Measurements from ENCODE around the gene IDI2. TPM values are rescaled to one million over a fixed set of nuclear protein-coding genes. Genes with fewer than 3 reads are reported as not detected.

IDI2 gene
- total RNA-seq, 2 experiments from 2014 or later, result not detected

- Mint-ChIP-seq H3K36me3 (peaks cover 33% of the 10 kb centered on the region), H3K27ac (no peak overlapping the region), H3K27me3 (no peaks in the 10 kb centered on the region), H3K9me3 (no peaks in the 10 kb centered on the region), H3K4me3 (no peak overlapping the region), H3K4me1 (peaks cover 19% of the 10 kb centered on the region)
- ATAC-seq (ENCODE audit: low read depth) (no peak), DNase-seq (no peak)
- POLR2A ChIA-PET, result interaction anchor here (1.2 kb wide), 1 partner anchor 63 kb away, joined by 4 read pairs; the partner anchor contains the start of gene WDR37
These were observed 32.8 kb downstream of the IDI2 start for GRCh38 chr10:992871-993270.

GRCh38 chr10:992467-992866 is 33.2 kb downstream of the IDI2 start:
- Mint-ChIP-seq H3K27me3 (no peaks in the 10 kb centered on the region), H3K4me1 (peaks cover 19% of the 10 kb centered on the region), H3K9me3 (no peaks in the 10 kb centered on the region), H3K4me3 (no peak overlapping the region), H3K27ac (no peak overlapping the region), H3K36me3 (peaks cover 29% of the 10 kb centered on the region)
- ATAC-seq (ENCODE audit: low read depth) (no peak), DNase-seq (no peak)
- POLR2A ChIA-PET, result no interaction called here

GRCh38 chr10:990808-991207 is 34.9 kb downstream of the IDI2 start:
- DNase-seq (no peak), ATAC-seq (ENCODE audit: low read depth) (no peak)
- H3K27ac Mint-ChIP-seq, result no peak overlapping the region
- no peaks in the 10 kb centered on the region for H3K9me3 Mint-ChIP-seq
- H3K4me3 Mint-ChIP-seq, result peak overlapping the region; percentile 17
- H3K4me1 Mint-ChIP-seq, result peaks cover 24% of the 10 kb centered on the region
- POLR2A ChIA-PET, result interaction anchor here (0.6 kb wide), 1 partner anchor 10 kb away, joined by 4 read pairs; no protein-coding TSS in a partner anchor
- no peaks in the 10 kb centered on the region for H3K27me3 Mint-ChIP-seq
- peaks cover 22% of the 10 kb centered on the region for H3K36me3 Mint-ChIP-seq

- DNase-seq (no peak), ATAC-seq (ENCODE audit: low read depth) (peak; percentile 23)
- H3K9me3 Mint-ChIP-seq, result no peaks in the 10 kb centered on the region
- peaks cover 24% of the 10 kb centered on the region for H3K4me1 Mint-ChIP-seq
- peaks cover 10% of the 10 kb centered on the region for H3K36me3 Mint-ChIP-seq
- no peaks in the 10 kb centered on the region for H3K27me3 Mint-ChIP-seq
- POLR2A ChIA-PET, result interaction anchor here (0.7 to 2.4 kb wide), 6 partner anchors 58 to 552 kb away, joined by 3 to 23 read pairs (median 5); partner anchors contain the start of genes IDI1, LARP4B and WDR37
- peak overlapping the region; percentile 96 for H3K4me3 Mint-ChIP-seq
- peak overlapping the region; percentile 95 for H3K27ac Mint-ChIP-seq
These were observed 36.8 kb downstream of the IDI2 start for GRCh38 chr10:988667-989545.

- Mint-ChIP-seq H3K9me3 (no peaks in the 10 kb centered on the region), H3K27ac (peak within 1 kb of the TSS; percentile 95), H3K27me3 (no peaks in the 10 kb centered on the region), H3K4me3 (peak within 1 kb of the TSS; percentile 96), H3K36me3 (peaks cover 9% of the 10 kb centered on the region), H3K4me1 (peaks cover 24% of the 10 kb centered on the region)
- ATAC-seq (ENCODE audit: low read depth), result peak; percentile 98
- POLR2A ChIA-PET, result interaction anchor here (0.6 to 2.4 kb wide), 8 partner anchors 16 to 551 kb away, joined by 3 to 23 read pairs (median 4); partner anchors contain the start of genes IDI1, LARP4B and WDR37
- DNase-seq, result peak; percentile 91
These were observed 37.6 kb downstream of the IDI2 start, which contains the start of gene GTPBP4 for GRCh38 chr10:987870-988666. GTPBP4 (plus strand) TSS chr10:988434; CDS start chr10:988480, 46 bp downstream.

- peak overlapping the region; percentile 95 for H3K27ac Mint-ChIP-seq
- H3K27me3 Mint-ChIP-seq, result no peaks in the 10 kb centered on the region
- no peaks in the 10 kb centered on the region for H3K9me3 Mint-ChIP-seq
- H3K36me3 Mint-ChIP-seq, result peaks cover 8% of the 10 kb centered on the region
- DNase-seq, result no peak
- POLR2A ChIA-PET, result interaction anchor here (0.6 to 2.4 kb wide), 5 partner anchors 16 to 104 kb away, joined by 3 to 23 read pairs (median 4); partner anchors contain the start of genes IDI1 and LARP4B
- peaks cover 24% of the 10 kb centered on the region for H3K4me1 Mint-ChIP-seq
- ATAC-seq (ENCODE audit: low read depth), result peak; percentile 4
- H3K4me3 Mint-ChIP-seq, result peak overlapping the region; percentile 96
These were observed 38.1 kb downstream of the IDI2 start for GRCh38 chr10:987620-987869.

GRCh38 chr10:986881-987619 is 38.6 kb downstream of the IDI2 start:
- Mint-ChIP-seq H3K27me3 (no peaks in the 10 kb centered on the region), H3K4me3 (peak overlapping the region; percentile 96), H3K27ac (peak overlapping the region; percentile 95), H3K9me3 (no peaks in the 10 kb centered on the region), H3K36me3 (peaks cover 8% of the 10 kb centered on the region), H3K4me1 (peaks cover 24% of the 10 kb centered on the region)
- ATAC-seq (ENCODE audit: low read depth) (no peak), DNase-seq (no peak)
- POLR2A ChIA-PET, result interaction anchor here (0.6 to 2.4 kb wide), 6 partner anchors 17 to 103 kb away, joined by 3 to 23 read pairs (median 4); partner anchors contain the start of genes IDI1 and LARP4B

- Mint-ChIP-seq H3K4me3 (peak overlapping the region; percentile 13), H3K36me3 (peaks cover 9% of the 10 kb centered on the region), H3K27ac (no peak overlapping the region), H3K4me1 (peaks cover 23% of the 10 kb centered on the region), H3K9me3 (no peaks in the 10 kb centered on the region), H3K27me3 (no peaks in the 10 kb centered on the region)
- ATAC-seq (ENCODE audit: low read depth) (no peak), DNase-seq (no peak)
- POLR2A ChIA-PET, result interaction anchor here (1.0 to 2.4 kb wide), 2 partner anchors 28 to 55 kb away, joined by 3 to 23 read pairs; partner anchors contain the start of gene LARP4B
These were observed 39.4 kb downstream of the IDI2 start for GRCh38 chr10:986137-986825.

GRCh38 chr10:985361-985760 is 40.3 kb downstream of the IDI2 start:
- Mint-ChIP-seq H3K4me1 (peaks cover 16% of the 10 kb centered on the region), H3K27ac (no peak overlapping the region), H3K36me3 (peaks cover 7% of the 10 kb centered on the region), H3K4me3 (no peak overlapping the region), H3K27me3 (no peaks in the 10 kb centered on the region), H3K9me3 (peaks cover 5% of the 10 kb centered on the region)
- ATAC-seq (ENCODE audit: low read depth) (no peak), DNase-seq (no peak)
- POLR2A ChIA-PET, result no interaction called here

- no peaks in the 10 kb centered on the region for H3K27me3 Mint-ChIP-seq
- ATAC-seq (ENCODE audit: low read depth) (no peak), DNase-seq (no peak)
- no peak overlapping the region for H3K4me3 Mint-ChIP-seq
- POLR2A ChIA-PET, result no interaction called here
- peaks cover 13% of the 10 kb centered on the region for H3K36me3 Mint-ChIP-seq
- H3K4me1 Mint-ChIP-seq, result peaks cover 6% of the 10 kb centered on the region
- no peak overlapping the region for H3K27ac Mint-ChIP-seq
- peaks cover 10% of the 10 kb centered on the region for H3K9me3 Mint-ChIP-seq
These were observed 41.5 kb downstream of the IDI2 start for GRCh38 chr10:983971-984655.

GRCh38 chr10:983401-983800 is 42.3 kb downstream of the IDI2 start:
- Mint-ChIP-seq H3K9me3 (peaks cover 14% of the 10 kb centered on the region), H3K4me3 (no peak overlapping the region), H3K4me1 (peaks cover 4% of the 10 kb centered on the region), H3K27ac (no peak overlapping the region), H3K36me3 (peaks cover 17% of the 10 kb centered on the region), H3K27me3 (no peaks in the 10 kb centered on the region)
- no peak for ATAC-seq (ENCODE audit: low read depth)
- no peak for DNase-seq
- POLR2A ChIA-PET, result no interaction called here
